Measurements from ENCODE around the gene RUNX2.

RUNX2 gene

DNA sequence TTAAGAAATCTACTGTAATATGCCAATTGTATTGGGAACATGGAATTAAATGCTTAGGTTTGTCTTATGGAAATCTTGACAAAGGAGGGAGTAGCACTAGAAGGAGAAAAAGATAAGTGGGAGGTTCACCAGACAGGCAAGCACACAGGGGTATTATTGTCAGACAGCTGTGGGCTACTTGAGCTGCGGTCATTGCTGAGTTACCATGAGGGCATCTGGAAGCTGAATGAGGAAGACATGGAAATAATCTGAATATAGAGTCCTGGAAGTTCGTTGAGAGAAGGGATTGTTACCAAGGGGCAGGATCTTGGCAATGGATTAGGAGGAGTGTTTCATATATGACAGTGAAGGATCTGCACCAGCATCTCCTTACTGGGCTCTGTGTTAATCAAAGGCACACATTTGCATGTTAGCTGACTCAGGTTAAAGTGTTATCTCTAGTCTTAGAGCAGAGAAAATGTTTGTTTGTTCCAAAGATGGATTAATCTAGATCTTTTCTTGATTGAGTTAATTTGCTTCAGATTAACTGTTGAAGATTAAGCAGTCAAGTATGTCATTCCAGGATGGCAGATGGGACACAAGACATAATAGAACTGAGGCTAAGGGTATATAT is 102.6 kb downstream of the RUNX2 start:
- in situ Hi-C loops (cut with HindIII; ENCODE audit: low sequenced_read_pairs), result no loop called here

DNA sequence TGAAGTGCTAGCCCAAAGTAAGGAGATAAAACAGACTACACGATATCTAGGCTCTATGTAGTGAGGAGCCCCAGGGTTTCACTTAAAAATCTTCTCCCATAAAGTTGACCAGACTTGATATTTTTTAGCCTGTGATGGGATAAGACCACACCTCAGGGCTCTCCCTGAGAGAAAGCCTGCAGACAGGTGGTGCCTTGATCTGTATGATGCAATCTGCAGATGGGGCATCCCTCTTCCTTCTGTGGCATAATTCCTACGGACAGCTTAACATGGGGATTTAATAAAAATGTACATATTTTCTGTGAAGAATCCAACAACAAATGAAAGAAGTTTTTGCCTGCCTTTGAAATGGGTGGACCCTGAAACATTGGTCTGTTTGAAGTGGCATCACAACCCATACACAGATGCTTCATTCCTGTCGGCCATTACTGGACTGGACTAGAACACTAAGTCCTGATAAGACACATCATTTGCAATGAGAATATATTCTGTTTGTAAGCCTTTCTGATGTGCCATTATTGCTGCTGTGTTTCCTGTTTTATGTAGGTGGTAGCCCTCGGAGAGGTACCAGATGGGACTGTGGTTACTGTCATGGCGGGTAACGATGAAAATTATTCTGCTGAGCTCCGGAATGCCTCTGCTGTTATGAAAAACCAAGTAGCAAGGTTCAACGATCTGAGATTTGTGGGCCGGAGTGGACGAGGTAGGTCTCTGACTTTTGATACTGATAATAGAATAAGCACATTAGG is 103.4 kb downstream of the RUNX2 start:
- in situ Hi-C loops (cut with HindIII; ENCODE audit: low sequenced_read_pairs), result no loop called here

DNA sequence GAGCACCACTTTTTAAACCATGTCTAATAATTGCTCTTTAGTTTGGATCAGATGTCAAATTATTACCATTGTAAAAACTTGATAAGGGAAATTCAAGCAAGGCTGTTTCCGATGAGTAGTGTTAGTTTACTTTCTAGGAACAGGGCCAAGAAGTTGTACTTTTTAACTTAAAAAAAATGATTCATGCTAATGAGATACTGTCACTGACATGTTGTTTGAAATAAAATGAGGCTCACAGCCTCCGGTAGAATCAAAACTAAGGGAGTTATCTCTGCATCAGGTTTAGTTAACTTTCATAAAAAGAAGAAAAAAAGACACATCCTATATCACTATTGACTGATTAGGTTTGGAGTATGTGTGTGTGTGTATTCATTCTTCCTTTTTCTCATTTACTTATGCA is 104.8 kb downstream of the RUNX2 start:
- in situ Hi-C loops (cut with HindIII; ENCODE audit: low sequenced_read_pairs), result no loop called here

DNA sequence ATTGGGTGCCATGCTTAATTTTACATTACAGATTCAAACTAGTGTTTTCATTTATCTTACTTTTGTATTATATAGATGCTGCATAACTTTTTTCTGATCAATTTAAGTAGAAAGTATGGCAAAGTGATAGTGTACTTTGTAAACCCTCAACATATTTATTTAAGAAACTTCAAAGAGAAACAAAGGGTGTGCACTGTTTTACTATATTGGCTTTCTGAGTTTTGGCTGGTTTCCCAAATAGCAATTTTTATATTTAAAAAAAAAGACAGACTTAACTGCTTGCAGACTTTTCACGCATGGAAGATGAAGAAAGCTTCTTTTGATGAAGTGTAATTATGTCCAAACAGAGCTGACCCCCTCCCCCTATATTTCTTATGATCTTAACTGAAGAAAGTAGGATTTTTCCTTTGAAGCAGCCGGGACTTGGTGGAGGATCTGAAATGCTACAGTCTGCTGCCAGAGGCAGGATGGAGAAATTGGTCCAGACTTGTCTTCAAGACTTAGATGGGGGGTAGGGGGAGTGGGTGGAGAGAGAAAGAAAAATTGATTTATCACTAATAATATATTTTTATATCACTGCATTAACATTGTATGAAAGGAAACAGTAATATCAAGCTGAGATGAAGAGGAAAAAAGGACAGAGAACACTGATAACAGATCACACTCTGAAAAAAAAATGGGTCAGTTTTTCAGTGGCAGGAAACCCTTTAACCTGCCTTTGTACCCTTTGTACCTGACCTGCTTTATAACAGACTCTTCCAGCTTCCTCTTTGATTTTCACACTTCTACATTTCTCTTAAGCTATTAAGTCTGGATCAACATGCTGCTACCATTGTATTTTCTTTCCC is 105.6 kb downstream of the RUNX2 start:
- in situ Hi-C loops (cut with HindIII; ENCODE audit: low sequenced_read_pairs), result no loop called here

DNA sequence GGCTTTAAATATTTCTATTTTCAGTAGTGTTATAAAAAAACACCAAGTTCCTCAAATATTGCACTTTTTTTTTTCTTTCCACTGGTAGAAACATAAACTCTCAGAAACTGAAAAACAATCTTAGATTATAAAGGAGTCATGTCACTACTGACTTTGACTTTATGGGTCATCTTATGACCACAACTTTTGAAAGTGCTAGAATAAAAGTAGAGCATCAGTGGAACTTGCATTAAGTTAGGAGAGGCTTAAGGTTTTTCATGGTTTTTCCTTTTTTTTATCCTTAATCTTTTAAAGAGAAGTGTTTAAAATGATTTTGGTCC is 106.2 kb downstream of the RUNX2 start:
- in situ Hi-C loops (cut with HindIII; ENCODE audit: low sequenced_read_pairs), result no loop called here

DNA sequence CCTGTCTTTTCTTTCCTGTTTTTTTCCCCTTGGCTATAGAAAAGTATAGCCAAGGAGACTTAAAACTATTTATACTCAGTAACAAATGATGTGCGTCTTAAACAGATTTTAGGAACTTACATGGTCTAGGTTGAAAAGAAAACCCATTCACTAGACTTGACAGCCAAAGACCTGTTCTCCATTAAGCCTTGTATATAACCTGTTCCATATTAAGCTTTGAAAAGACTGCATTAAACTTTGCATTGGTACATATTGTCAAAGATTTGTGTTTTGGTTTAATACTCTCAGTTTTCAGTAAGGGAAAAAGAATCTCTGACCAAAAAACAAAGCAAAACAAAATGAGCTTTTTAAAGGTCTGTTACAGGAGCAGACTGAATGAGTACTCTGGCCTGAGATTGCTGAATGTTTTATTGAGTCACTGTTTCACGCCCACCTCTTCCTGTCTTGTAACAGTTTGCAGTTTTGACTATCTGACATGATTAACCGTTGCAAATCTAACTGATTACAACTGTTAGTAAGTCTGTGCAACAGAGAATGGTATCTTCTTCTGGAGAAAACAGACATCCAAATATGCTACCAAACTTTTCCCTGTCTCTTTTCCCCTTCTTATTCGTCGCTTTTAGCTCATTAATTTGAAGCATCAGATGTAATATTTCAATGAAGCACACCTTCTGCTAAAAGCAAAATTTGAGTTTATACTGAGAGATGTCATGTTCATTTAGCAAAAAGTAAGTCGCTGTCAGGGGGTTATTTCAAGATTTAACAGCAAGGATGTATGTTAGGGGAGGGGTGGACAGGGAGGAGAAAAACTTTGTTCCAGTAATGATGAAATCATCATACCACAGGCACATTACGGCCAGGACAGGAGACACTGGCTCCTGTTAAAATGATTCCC is 108.7 kb downstream of the RUNX2 start:
- in situ Hi-C loops (cut with HindIII; ENCODE audit: low sequenced_read_pairs), result no loop called here

DNA sequence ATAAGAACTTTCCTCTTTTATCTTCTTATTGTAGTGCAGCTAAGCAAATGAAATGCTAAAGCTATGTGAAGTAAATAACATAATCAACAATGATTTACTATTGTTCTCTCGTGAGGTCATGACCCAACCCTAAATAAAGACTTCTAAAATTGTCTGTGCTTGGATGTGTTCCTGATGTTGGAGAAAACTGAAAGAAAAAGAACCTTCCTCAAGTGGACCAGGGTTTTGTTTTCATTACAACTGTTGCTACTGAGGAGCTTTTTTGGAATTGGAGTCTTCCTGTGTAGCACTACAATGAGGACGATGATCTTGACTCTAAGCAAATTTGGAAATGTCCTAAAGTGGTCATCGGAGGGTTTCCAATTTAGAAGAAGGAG is 109.3 kb downstream of the RUNX2 start:
- in situ Hi-C loops (cut with HindIII; ENCODE audit: low sequenced_read_pairs), result no loop called here

DNA sequence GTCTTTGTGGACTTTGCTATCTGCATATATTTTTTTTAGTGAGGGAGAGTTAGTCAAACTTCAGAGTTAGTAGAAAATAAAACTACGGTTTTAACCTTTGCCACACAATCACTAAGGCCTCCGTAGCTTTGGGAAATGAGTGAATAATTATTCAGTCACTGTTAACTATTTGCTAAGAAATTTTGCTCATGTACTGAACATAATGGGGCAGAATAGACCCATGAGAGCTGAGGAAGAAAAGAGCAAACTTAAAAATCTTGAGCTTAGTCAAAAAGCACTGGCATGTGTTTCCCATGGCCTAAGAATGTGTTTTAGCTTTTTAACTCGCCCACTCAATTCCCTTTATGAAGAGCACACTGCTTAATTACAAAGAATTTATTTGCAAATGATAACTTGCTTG is 110.0 kb downstream of the RUNX2 start:
- in situ Hi-C loops (cut with HindIII; ENCODE audit: low sequenced_read_pairs), result no loop called here

DNA sequence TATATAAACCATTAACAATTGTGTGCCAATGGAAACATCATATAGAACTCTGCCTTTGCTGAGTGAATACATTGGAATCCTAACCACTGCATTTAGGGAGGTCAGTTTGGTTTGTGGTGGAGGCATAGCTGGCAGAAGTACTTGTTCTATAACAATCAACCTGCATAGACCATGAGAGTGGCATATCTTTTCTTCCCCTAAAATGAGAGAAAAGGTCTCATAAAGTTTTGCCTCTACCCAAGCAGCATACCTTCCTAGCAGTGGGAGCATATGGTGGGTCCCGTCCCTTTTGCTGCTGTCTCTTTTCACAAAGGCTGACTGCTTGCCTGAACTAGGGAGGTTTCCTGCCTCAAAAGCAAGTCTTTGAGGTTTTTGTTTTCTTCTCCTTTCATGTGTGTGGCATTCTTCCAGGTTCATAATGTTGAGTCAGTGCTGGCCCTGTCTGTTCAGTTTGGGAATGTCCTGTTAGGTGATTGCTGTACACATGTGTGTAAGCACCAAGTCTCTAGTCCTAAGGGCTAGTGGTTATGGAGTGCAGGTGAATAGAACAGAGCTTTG is 110.8 kb downstream of the RUNX2 start:
- in situ Hi-C loops (cut with HindIII; ENCODE audit: low sequenced_read_pairs), result no loop called here

DNA sequence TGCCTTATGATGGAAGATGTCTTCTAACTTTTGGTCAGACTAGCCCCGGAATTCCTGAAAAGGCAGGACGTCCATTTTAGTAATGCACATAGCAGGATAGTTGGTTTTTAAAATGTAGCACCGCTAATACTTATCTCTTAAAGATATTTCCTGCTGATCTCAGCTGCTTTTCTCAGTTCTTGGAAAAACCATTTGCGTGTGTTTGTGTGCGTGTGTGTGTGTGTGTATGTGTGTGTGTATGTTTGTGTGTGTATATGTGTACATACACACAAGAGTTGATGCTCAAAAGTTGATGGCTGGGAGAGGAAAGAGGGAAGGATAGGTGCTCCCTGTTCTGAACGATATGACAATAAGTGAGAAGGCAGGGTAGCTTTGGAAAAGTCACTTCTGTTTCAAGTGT is 111.3 kb downstream of the RUNX2 start:
- in situ Hi-C loops (cut with HindIII; ENCODE audit: low sequenced_read_pairs), result no loop called here

DNA sequence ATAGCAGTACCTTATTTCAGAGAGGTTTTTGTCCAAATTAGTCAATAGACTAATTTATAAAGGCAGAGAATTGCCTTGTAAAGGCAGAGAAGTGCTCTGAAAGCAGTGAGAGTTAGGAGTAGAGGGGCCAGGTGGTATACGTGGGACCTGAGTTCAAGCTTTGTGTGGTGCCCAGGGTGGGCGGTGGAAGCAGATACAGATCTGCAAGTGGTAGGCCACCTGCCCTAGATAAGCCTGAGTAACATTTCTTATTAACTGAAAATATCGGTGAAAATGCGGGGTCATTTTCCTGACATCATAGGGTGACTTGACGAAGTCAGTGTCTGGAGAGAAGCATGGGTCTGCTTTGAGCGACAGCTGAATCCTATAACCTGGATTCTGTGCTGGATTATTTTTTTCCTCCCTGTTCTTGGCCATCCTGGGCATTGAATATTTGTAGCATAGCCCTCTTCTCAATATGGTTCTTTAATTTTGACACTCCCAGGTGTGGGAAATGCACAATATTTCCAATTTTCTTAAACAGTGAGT is 111.8 kb downstream of the RUNX2 start:
- in situ Hi-C loops (cut with HindIII; ENCODE audit: low sequenced_read_pairs), result no loop called here

DNA sequence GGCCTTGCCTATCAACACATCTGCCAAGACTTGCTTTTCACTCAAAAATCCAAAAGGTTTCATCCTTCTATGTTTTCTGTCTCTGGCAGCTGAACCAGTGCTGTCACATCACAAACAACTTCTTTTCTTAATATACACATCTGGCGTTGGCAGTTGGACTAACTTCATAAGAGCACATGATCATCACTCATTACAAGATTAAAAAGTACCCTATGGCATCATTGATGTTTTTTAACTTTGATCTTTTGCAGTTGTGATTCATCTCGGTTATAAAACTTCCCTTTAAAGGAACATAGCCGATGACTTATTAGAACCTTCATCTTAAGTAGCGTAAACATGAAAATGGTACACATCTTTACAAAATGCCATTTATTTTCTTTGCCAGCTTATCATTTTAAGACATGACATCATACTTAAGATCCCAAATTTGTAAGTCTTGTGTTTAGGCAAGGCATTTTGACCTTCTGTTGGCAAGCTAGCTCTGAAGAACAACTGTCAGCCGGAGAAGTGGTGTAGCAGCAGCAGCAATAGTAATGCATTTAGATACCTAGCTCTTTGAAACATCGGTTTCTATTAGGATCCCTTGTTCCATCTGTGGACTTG is 113.8 kb downstream of the RUNX2 start:
- in situ Hi-C loops (cut with HindIII; ENCODE audit: low sequenced_read_pairs), result no loop called here

DNA sequence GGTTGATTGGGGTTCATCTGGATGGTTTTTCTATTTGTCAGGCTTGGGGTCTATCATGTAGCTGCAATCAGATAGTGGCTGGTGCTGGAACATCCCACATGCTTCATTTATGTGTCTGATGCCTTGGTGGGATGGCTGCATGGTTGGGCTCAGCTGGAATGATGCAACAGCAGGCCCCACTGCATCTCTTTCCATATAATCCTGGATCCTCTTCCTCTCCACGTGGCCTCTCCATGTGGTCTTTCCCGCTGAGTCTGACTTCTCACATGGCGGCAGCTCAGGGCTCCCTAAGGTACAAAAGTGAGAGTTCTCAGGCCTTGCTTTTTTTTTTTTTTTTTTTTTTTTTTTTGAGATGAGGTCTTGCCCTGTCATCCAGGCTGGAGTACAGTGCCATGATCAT is 114.6 kb downstream of the RUNX2 start:
- in situ Hi-C loops (cut with HindIII; ENCODE audit: low sequenced_read_pairs), result no loop called here

DNA sequence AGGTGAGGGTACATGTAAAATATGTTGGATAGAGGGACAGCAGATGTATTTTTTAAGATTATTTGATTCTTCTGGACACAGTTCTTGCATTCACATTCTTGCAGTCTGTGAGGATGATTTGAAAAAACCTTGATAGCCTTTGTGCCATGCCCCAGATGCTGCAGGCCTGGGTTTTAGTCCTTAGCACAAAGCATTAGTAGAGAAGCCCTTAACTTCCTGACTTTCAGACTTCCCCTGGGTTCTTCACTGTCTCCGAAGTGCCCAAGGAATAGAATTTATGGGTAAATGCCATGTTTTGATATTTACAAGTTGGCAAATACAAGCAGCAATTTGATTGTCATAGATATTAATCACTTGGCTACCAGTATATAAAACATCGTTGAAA is 117.2 kb downstream of the RUNX2 start:
- in situ Hi-C loops (cut with HindIII; ENCODE audit: low sequenced_read_pairs), result no loop called here

DNA sequence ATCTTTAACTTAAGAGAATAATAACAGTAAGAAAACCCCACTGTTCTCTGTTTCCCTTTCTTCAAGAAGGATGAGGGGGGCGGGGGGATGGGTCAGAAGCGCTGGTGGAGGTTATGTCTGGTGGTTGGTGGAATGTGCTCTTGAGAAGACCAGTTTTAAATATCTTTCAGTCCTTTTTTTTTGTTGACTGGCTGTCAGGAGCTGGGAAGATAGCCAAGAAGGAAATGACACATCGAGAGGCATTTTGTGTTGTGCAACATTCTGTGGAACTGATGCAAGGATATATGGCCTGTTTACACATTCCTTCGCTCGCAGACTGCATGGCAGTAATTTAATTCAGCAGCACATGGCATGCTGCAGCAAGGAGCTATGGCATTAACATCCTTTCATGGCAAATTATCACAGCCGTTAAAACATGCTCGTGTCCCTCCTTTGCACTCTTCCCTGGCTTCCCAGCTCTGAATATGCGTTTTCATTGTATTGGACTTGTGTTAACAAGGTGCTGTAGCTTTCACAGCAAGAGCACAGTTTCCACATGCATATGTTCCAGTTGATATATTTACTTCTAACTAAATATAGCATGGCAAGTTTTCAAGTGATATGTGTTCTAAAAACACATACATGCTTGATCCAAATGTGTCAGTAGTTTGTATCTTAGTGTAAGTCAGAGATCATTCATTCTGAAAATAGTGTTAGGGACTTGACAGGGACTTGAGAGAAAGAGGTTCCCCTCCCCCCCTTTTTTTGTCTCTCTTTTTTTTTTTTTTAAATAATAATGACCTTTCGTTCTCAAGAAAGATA is 117.8 kb downstream of the RUNX2 start:
- in situ Hi-C loops (cut with HindIII; ENCODE audit: low sequenced_read_pairs), result no loop called here

DNA sequence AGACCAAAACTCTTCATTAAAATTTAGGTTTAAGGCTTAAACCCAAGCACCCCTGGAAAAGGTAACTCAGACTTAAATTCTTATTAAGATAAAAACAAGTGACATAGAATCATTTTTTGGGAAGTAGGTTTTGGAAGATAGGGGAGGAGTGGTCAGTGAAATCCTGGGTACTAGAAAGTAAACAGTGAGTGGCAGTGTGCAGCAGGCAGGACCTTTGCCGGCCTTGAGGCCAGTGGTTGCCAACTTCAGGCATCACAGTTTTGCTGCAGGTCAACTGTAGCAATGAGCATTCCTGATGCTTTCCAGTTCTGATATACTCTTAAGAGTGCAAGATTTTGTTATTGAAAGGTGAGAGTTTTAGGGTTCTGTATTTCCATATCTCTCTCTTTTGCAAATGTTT is 118.9 kb downstream of the RUNX2 start:
- in situ Hi-C loops (cut with HindIII; ENCODE audit: low sequenced_read_pairs), result no loop called here

DNA sequence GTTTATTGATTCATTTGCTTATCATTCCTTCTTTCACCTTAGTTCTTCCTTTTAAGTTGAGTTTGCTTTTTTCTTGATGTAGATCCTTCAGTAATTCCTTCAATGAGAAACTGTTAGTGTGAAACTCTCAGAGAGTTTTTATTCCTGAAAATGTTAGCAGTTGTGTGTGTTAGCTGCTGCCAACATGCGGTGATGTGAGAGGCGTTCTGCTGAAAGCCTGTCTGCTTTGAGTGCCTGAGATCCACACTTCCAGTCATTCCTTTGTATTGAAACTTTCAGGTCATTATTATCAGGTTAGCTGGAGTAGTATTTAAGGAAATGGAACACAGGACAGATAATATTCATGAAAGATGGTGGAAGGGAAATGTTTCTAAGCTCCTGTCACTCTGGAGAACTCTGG is 119.6 kb downstream of the RUNX2 start:
- in situ Hi-C loops (cut with HindIII; ENCODE audit: low sequenced_read_pairs), result no loop called here

DNA sequence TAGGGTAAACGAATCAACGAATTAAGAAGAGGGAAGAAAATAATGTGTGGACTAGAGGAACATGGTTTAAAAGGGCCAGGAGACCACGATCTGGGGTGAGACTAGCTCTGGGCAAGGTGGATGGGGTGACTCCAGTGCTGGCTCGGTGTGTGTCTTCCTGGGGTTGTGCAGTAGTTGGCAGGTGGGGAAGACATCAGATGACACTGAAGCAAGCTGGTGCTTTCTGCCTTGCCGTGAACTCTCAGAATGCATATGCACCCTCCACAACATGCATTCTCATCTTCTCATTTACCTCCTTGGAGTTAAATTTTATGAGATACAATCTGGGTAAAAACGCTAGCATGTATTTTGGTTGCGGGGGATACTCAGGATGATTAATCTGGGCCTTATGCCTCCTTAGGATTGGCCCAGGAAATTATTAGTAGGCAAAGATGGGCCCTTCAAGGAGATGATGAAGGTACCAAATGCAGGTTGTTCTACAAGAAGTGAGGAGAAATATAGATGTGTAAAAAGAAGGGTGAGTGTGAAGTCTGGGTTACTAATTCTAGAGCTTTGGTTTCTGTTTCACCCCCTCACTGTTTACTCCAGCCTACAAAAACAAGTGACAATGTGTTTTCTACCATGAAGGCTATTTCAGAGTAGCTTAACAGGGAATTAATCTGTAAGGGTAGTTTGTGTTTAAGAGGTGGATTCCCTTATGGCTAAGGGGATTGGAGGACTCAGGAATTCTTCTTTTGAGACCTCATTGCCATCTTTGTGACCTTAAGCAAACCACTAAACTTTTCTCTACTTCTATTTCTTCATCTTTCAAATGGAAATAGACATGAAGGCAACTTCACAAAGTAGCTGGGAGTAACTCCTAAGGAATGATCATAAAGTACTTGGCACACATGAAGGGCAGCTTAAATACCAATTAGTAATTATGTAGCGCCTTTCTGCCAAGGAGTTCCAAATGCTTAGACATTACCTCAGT is 120.6 kb downstream of the RUNX2 start:
- in situ Hi-C loops (cut with HindIII; ENCODE audit: low sequenced_read_pairs), result no loop called here
